Measurements from ENCODE around the gene GADD45A.
"Not testable (repeated sequence)": the region's sequence is repeated elsewhere in the genome, so short reads cannot be mapped to it uniquely, and the experiment has no call there.

GADD45A gene

GRCh38 chr1:67650061-67650460 lies 34.9 kb upstream of the GADD45A start:
- Histone ChIP-seq H3K9ac (ENCODE audit: low read depth, low read length) (no peak overlapping the region), H3K27me3 (ENCODE audit: control insufficient read depth, insufficient read depth, low read length) (no peaks in the 10 kb centered on the region)

GRCh38 chr1:67651031-67651430 lies 34.0 kb upstream of the GADD45A start:
- no peaks in the 10 kb centered on the region for H3K9me3 ChIP-seq (replicated peaks; ENCODE audit: low read length)
- H3K27me3 ChIP-seq (ENCODE audit: control insufficient read depth, insufficient read depth, low read length) = no peaks in the 10 kb centered on the region
- no peaks in the 10 kb centered on the region for H3K36me3 ChIP-seq (ENCODE audit: insufficient read depth, low read length)
- no peak overlapping the region for H3K9ac ChIP-seq (ENCODE audit: low read depth, low read length)
- H3K4me1 ChIP-seq (ENCODE audit: control insufficient read depth, insufficient read depth, low read length) = peaks cover 14% of the 10 kb centered on the region
- no peak overlapping the region for H3K4me3 ChIP-seq (ENCODE audit: low read length)
- H3K4me2 ChIP-seq (ENCODE audit: low read length) = no peak overlapping the region

More at GRCh38 chr1:67650061-67650460, 34.9 kb upstream of the GADD45A start:
- H3K9me3 ChIP-seq (replicated peaks; ENCODE audit: low read length) = no peaks in the 10 kb centered on the region
- no peak overlapping the region for H3K4me2 ChIP-seq (ENCODE audit: low read length)
- H3K4me1 ChIP-seq (ENCODE audit: control insufficient read depth, insufficient read depth, low read length) = peaks cover 14% of the 10 kb centered on the region
- H3K36me3 ChIP-seq (ENCODE audit: insufficient read depth, low read length) = no peaks in the 10 kb centered on the region
- H3K4me3 ChIP-seq (ENCODE audit: low read length) = no peak overlapping the region

GRCh38 chr1:67652800-67653199 lies 32.2 kb upstream of the GADD45A start:
- H3K36me3 ChIP-seq (ENCODE audit: insufficient read depth, low read length) = no peaks in the 10 kb centered on the region

DNA sequence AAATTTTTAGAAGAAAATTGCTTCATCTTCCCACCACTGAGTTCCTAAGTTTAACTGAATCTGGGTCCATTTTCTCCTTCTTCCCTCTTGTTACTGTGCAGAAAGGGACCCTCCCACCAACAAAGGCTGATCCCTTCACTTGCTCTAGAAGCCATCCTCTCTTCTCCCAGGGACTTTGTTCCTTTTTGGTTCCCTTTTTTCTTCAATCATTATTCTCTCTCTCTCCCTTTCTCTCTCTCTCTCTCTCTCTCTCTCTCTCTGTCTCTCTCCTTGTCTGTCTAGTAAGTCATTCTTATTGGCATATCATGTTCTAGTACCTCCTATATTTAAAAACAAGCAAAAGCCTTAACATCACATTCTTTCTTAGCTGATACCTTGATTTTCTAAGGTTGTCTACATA lies 31.7 kb upstream of the GADD45A start:
- Histone ChIP-seq H3K4me2 (ENCODE audit: low read length) (no peak overlapping the region), H3K36me3 (ENCODE audit: insufficient read depth, low read length) (no peaks in the 10 kb centered on the region), H3K4me1 (ENCODE audit: control insufficient read depth, insufficient read depth, low read length) (peaks cover 5% of the 10 kb centered on the region), H3K27me3 (ENCODE audit: control insufficient read depth, insufficient read depth, low read length) (no peaks in the 10 kb centered on the region), H3K4me3 (ENCODE audit: low read length) (no peak overlapping the region), H3K9me3 (replicated peaks; ENCODE audit: low read length) (no peaks in the 10 kb centered on the region), H3K9ac (ENCODE audit: low read depth, low read length) (no peak overlapping the region)

More at GRCh38 chr1:67652800-67653199, 32.2 kb upstream of the GADD45A start:
- peaks cover 5% of the 10 kb centered on the region for H3K4me1 ChIP-seq (ENCODE audit: control insufficient read depth, insufficient read depth, low read length)
- H3K4me3 ChIP-seq (ENCODE audit: low read length) = no peak overlapping the region
- H3K9ac ChIP-seq (ENCODE audit: low read depth, low read length) = no peak overlapping the region
- no peaks in the 10 kb centered on the region for H3K9me3 ChIP-seq (replicated peaks; ENCODE audit: low read length)
- H3K27me3 ChIP-seq (ENCODE audit: control insufficient read depth, insufficient read depth, low read length) = no peaks in the 10 kb centered on the region
- H3K4me2 ChIP-seq (ENCODE audit: low read length) = peak overlapping the region; percentile 53

DNA sequence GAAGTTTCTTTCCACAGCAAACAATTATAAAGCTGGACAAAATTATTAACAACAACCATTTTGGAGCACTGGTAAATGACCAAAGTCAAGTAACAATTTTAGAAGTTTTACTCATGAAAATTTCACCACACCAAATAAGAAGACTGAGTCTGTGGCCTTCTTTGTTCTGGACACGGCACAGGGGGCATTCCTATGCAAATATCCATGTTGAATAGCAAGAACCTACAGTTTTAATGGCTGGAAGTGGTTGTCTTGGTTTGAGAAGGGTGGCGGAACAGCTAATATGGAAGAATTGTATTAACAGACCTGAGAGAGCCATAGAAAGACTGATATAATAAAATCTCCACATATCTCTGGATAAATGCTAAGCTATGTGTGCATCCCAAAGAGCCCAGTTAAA lies 29.4 kb upstream of the GADD45A start:
- Histone ChIP-seq H3K27me3 (ENCODE audit: control insufficient read depth, insufficient read depth, low read length) (no peaks in the 10 kb centered on the region), H3K9ac (ENCODE audit: low read depth, low read length) (no peak overlapping the region), H3K4me3 (ENCODE audit: low read length) (no peak overlapping the region), H3K9me3 (replicated peaks; ENCODE audit: low read length) (no peaks in the 10 kb centered on the region), H3K4me2 (ENCODE audit: low read length) (no peak overlapping the region), H3K36me3 (ENCODE audit: insufficient read depth, low read length) (no peaks in the 10 kb centered on the region), H3K4me1 (ENCODE audit: control insufficient read depth, insufficient read depth, low read length) (peaks cover 5% of the 10 kb centered on the region)

DNA sequence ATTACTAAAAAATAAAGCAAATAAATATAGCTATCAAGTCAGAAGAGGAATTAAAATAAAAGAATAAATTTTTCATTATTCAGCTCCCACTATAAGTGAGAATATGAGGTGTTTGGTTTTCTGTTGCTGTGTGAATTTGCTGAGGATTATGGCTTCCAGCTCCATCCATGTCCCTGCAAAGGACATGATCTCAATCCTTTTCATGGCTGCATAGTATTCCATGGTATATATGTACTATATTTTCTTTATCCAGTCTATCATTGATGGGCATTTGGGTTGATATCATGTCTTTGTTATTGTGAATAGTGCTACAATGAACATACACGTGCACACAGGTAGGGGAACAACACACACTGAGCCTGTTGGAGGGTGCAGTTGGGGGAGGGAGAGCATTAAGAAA lies 27.8 kb upstream of the GADD45A start:
- H3K9ac ChIP-seq (ENCODE audit: low read depth, low read length); H3K4me2 ChIP-seq (ENCODE audit: low read length); H3K36me3 ChIP-seq (ENCODE audit: insufficient read depth, low read length); H3K4me1 ChIP-seq (ENCODE audit: control insufficient read depth, insufficient read depth, low read length); H3K9me3 ChIP-seq (replicated peaks; ENCODE audit: low read length); H3K27me3 ChIP-seq (ENCODE audit: control insufficient read depth, insufficient read depth, low read length); H3K4me3 ChIP-seq (ENCODE audit: low read length): not testable (repeated sequence)

DNA sequence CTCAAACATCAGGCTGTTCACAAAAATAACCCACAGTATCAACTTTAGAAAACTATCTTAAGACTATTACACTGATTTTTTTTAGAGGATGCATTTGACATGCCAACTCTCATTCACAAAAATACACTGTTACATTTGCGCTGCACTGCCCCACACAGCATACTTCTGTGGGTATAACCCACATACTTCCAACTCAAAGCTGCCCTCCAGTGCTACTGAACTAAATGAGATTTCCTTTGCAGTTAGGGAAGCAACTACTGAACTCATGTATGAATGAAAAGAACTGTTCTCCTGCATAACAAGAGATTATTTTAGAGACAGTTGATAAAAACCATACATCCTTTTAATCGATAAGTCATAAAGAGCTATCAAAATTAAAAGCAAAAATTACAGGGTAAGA lies 25.8 kb upstream of the GADD45A start:
- Histone ChIP-seq H3K9ac (ENCODE audit: low read depth, low read length) (no peak overlapping the region), H3K27me3 (ENCODE audit: control insufficient read depth, insufficient read depth, low read length) (no peaks in the 10 kb centered on the region), H3K36me3 (ENCODE audit: insufficient read depth, low read length) (no peaks in the 10 kb centered on the region), H3K9me3 (replicated peaks; ENCODE audit: low read length) (no peaks in the 10 kb centered on the region), H3K4me2 (ENCODE audit: low read length) (no peak overlapping the region), H3K4me1 (ENCODE audit: control insufficient read depth, insufficient read depth, low read length) (no peaks in the 10 kb centered on the region), H3K4me3 (ENCODE audit: low read length) (no peak overlapping the region)

GRCh38 chr1:67662884-67663283 lies 22.1 kb upstream of the GADD45A start:
- Histone ChIP-seq H3K27me3 (ENCODE audit: control insufficient read depth, insufficient read depth, low read length) (no peaks in the 10 kb centered on the region), H3K4me3 (ENCODE audit: low read length) (no peak overlapping the region), H3K9me3 (replicated peaks; ENCODE audit: low read length) (no peaks in the 10 kb centered on the region), H3K36me3 (ENCODE audit: insufficient read depth, low read length) (no peaks in the 10 kb centered on the region), H3K4me1 (ENCODE audit: control insufficient read depth, insufficient read depth, low read length) (no peaks in the 10 kb centered on the region), H3K9ac (ENCODE audit: low read depth, low read length) (no peak overlapping the region), H3K4me2 (ENCODE audit: low read length) (no peak overlapping the region)

GRCh38 chr1:67664048-67664447 lies 21.0 kb upstream of the GADD45A start:
- no peaks in the 10 kb centered on the region for H3K36me3 ChIP-seq (ENCODE audit: insufficient read depth, low read length)

GRCh38 chr1:67665307-67665706 lies 19.7 kb upstream of the GADD45A start:
- not testable (repeated sequence) for H3K36me3 ChIP-seq (ENCODE audit: insufficient read depth, low read length); H3K4me2 ChIP-seq (ENCODE audit: low read length); H3K9me3 ChIP-seq (replicated peaks; ENCODE audit: low read length); H3K4me1 ChIP-seq (ENCODE audit: control insufficient read depth, insufficient read depth, low read length); H3K27me3 ChIP-seq (ENCODE audit: control insufficient read depth, insufficient read depth, low read length); H3K4me3 ChIP-seq (ENCODE audit: low read length); H3K9ac ChIP-seq (ENCODE audit: low read depth, low read length)

More at GRCh38 chr1:67664048-67664447, 21.0 kb upstream of the GADD45A start:
- Histone ChIP-seq H3K4me3 (ENCODE audit: low read length) (no peak overlapping the region), H3K27me3 (ENCODE audit: control insufficient read depth, insufficient read depth, low read length) (no peaks in the 10 kb centered on the region), H3K4me1 (ENCODE audit: control insufficient read depth, insufficient read depth, low read length) (no peaks in the 10 kb centered on the region), H3K9me3 (replicated peaks; ENCODE audit: low read length) (no peaks in the 10 kb centered on the region), H3K9ac (ENCODE audit: low read depth, low read length) (no peak overlapping the region), H3K4me2 (ENCODE audit: low read length) (no peak overlapping the region)

GRCh38 chr1:67666636-67667035 lies 18.4 kb upstream of the GADD45A start:
- H3K4me2 ChIP-seq (ENCODE audit: low read length) = no peak overlapping the region
- H3K4me3 ChIP-seq (ENCODE audit: low read length) = no peak overlapping the region
- H3K4me1 ChIP-seq (ENCODE audit: control insufficient read depth, insufficient read depth, low read length) = no peaks in the 10 kb centered on the region
- H3K36me3 ChIP-seq (ENCODE audit: insufficient read depth, low read length) = no peaks in the 10 kb centered on the region
- no peak overlapping the region for H3K9ac ChIP-seq (ENCODE audit: low read depth, low read length)
- no peaks in the 10 kb centered on the region for H3K9me3 ChIP-seq (replicated peaks; ENCODE audit: low read length)
- no peaks in the 10 kb centered on the region for H3K27me3 ChIP-seq (ENCODE audit: control insufficient read depth, insufficient read depth, low read length)

DNA sequence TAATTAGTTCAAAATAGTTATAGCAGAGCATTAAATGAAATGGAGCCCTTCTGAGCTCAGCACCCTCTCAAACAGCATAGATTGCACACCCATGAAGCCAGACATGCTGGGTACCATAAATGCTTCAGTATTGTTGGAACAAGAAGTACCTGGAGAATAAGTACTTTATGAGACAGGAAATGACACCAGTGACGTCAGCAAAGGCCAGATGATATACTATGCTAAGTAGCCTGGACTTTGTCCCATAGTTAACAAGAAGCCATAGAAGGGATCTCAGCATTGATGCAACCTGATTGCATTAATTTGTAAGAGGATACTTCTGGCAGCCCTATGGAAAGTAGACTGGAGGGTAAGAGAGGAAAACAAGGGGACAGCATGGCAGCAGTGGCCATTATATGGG lies 16.3 kb upstream of the GADD45A start:
- Histone ChIP-seq H3K9me3 (replicated peaks; ENCODE audit: low read length) (no peaks in the 10 kb centered on the region), H3K4me3 (ENCODE audit: low read length) (no peak overlapping the region), H3K36me3 (ENCODE audit: insufficient read depth, low read length) (no peaks in the 10 kb centered on the region), H3K4me1 (ENCODE audit: control insufficient read depth, insufficient read depth, low read length) (no peaks in the 10 kb centered on the region), H3K9ac (ENCODE audit: low read depth, low read length) (no peak overlapping the region), H3K27me3 (ENCODE audit: control insufficient read depth, insufficient read depth, low read length) (no peaks in the 10 kb centered on the region), H3K4me2 (ENCODE audit: low read length) (no peak overlapping the region)

Measured in skeletal muscle satellite cell (primary cell).